Subcutaneous adipose tissue (tissue), 4 donors: Measurements from ENCODE around the gene MIEF1. TPM values are rescaled to one million over a fixed set of nuclear protein-coding genes. Genes with fewer than 3 reads are reported as not detected.

Experiments
- CTCF ChIP-seq: fragments of 450-650 bp; IDR thresholded peaks from one replicate; pipeline ENCODE4 v1.5.1; 2016; ENCODE audit warnings: low read depth, mild to moderate bottlenecking, control low read depth, antibody characterized with exemption, moderate library complexity
- total RNA-seq, 4 donors: library from RNA; depleted of rRNA; stranded (reverse); fragments of >200 nt; gene quantifications; one replicate each; pipeline ENCODE4 v1.1.0, GENCODE V29; 2016

The MIEF1 gene
- total RNA-seq, 4 donors from 2014 or later: 18.9 to 31.8 (median 22.0) TPM

DNA sequence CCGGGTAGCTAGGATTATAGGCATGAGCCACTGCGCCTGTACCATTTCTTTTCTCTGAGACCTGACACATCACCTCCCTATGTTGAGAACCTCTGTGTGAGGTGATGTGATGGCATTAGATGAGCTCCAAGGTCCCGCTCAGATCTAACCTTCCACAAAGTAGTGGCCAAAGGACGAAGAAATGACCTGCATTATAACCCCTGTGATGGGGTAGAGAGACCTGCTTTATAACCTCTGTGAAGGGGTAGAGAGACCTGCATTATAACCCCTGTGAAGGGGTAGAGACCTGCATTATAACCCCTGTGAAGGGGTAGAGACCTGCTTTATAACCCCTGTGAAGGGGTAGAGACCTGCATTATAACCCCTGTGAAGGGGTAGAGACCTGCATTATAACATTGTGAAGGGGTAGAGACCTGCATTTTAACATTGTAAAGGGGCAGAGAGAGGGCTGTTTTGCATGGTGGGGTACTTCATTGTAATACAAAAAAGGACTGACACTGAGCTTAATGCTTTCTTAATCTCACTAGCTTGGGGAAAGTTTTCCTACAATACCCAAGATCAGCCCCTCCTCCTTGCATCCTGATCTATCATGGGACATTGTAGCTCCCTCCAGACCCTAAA lies 8.5 kb downstream of the MIEF1 start:
- no peak for TF ChIP-seq CTCF

GRCh38 chr22:39511226-39511625 lies 9.1 kb downstream of the MIEF1 start:
- no peak for TF ChIP-seq CTCF

- no peak for TF ChIP-seq CTCF
Observed at GRCh38 chr22:39512026-39512425, 9.9 kb downstream of the MIEF1 start.

DNA sequence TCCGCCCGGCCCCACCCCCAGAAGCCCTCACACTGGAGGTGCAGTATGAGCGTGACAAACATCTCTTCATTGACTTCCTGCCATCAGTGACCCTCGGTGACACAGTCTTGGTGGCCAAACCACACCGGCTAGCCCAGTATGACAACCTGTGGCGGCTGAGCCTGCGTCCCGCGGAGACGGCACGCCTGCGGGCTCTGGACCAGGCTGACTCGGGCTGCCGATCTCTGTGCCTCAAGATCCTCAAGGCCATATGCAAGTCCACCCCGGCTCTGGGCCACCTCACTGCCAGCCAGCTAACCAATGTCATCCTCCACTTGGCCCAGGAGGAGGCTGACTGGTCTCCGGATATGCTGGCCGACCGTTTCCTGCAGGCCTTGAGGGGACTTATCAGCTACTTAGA lies 11.7 kb downstream of the MIEF1 start:
- no peak for TF ChIP-seq CTCF

DNA sequence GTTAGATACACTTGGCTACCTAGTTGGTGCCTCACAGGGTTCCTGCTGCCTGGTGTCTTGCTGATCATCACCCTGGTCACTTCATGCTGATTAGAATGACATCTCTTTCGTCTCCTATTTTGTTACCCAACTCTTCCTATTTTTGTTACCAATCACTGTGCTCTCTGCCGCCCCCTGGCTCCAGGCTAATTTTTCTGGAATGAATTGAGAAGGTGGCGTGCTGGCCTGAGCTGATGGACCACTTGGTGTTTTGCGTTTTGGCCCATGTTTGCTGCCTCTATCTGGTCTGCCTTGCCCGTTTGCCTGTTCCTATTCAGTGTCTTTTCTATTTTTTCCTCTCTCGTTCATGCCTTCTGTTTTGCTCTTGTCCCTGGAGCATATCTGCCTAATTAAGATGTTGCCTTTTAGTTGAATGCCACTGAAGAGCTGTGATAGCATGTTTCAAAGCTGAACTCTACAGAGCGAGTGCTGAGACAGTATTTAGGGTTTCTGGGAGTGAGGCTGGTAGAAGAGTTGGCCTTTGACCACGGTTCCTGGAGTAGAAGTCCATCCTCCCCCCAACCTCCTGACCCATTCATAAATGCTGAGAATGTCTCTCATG lies 12.4 kb downstream of the MIEF1 start:
- TF ChIP-seq CTCF: no peak

DNA sequence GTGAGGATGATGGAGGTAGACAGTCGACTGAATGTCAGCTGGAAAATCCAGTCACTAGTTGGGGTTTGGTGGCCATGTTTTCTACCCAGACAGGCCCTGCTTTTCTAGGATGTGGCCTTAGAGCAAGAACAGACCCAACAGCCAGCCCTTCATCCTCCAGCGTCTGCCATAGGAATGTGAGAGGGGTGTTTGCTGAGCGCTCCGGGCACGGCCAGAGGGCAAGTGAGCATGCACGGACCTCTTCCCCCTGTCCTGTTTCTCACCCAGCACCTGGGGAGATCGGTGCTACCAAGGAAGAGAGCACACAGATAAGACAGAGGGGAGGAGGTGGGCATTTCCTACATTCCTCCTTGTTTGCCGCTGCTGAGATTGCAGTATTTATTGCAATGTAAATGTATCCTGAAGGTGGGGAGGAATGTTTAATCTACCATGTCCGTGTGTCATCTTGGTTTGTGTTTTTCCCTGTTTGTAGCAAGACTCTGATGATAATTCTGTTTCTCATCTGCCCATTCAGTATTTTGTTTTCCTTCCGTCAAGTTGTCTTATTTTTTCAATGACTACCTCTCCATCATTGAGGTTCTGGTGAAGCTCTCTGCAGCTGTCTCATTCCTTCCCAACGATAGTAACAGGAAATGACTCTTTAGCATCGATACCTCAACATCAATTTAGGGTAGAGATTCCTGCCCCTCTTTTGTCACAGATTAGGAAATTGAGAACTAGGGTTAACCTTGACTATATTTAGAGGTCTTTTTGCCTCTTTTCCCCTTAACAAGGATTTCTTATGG lies 13.4 kb downstream of the MIEF1 start:
- TF ChIP-seq CTCF: no peak

GRCh38 chr22:39517470-39517869 lies 15.4 kb downstream of the MIEF1 start:
- TF ChIP-seq CTCF: no peak
